Muscle of arm (tissue), 12 donors: ENCODE measurements around the gene SUMO3. TPM values are rescaled to one million over a fixed set of nuclear protein-coding genes. Genes with fewer than 3 reads are reported as not detected.

ENCODE experiments used
- DNase-seq: peaks from one replicate; pipeline ENCODE4 v3.0.0-alpha.2; 2013
- polyA plus RNA-seq, 12 donors: library from polyadenylated mRNA; unstranded; fragments of 120-200 nt; gene quantifications; one replicate each; pipeline ENCODE4 v1.2.1, GENCODE V29; 2013; ENCODE audit not compliant: insufficient read length in 12 of 12

SUMO3 gene
- polyA plus RNA-seq, 12 donors: 60.7 to 88.3 (median 66.5) TPM; not detected in 1

- no peak for DNase-seq
Measured at GRCh38 chr21:44783020-44783696, 34.7 kb downstream of the SUMO3 start.

DNA sequence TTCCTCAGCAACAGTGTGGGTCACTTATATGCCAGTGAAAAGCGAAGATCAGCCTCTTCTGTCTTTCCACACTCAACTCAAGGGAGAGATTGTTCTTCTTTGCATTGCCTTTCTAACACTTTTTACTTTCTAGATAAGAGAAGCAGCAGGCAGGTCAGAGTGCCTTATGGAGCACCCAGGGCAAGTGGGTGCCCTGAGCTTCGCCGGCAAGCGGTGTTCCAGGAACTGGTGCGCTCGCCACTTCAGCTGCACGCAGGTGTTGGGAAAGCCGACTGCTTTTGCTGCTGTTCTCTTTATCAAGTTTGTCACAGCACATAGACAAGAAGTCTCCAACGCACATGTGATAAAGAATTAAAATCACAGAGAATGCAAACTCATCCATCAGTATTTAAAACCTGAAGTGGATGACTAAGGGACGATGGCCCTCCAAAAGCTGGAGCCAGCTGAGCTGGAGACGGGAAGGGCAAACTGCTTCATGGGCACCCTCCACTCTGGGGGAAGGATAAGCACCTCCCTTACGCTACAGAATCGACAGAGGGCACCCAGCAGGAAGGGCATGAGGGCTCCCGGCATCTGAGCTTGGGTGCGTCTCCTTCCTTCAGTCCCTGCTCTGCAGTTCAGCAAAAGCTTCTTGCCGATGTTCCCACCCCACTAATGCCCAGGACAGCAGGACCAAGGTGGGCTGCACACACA lies 36.9 kb downstream of the SUMO3 start:
- DNase-seq: no peak

DNA sequence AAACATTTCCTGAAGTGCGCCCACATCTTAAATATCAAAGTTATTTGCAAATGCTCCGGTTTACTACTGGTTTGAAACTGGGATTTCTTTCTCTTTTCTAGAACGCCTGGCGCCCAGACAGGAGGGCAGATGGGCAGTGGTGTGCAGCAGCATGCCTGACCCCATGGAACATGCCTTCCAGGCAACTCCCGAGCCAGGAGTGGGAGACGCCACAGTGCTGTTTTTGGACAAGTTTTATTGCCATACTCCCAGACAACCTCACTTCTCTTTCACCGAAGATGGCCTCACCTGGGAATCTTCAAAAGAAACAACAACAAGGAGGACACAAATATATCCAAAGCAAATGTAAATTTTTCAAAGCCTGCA lies 37.7 kb downstream of the SUMO3 start:
- no peak for DNase-seq

DNA sequence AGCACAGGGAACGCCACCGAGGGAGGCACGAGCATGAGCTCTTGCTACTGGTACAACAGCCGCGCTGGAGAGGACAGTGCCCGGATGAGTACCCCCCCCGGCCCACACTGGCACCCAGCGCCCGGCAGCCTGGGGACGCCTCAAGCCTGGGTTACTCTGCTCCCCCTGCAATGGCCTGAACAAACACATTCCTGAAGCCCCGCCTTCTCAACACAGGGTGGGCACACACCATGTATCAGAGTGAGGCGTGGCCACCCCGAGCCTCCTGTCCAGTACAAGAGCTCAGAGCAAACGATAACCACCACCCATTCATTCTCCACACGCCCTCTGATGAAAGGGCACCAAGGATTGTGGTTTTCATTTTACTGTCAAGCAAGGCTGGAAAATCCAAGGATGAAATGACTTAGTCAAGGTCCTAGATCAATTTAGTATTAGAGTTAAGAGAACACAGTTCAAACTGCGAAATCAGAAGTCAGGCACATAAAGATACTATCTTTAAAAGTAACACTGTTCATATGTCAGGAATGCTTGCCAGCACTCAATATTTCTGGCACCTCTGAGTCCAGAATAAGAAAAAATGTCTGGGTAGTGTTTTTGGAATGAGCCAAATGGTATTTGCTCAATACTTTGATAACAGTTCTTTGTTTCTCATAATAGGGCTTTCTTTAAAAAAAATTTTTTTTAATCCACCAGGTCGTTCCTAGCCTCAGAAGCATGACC lies 38.3 kb downstream of the SUMO3 start:
- DNase-seq: no peak

- no peak for DNase-seq
Measured at GRCh38 chr21:44778983-44779382, 38.9 kb downstream of the SUMO3 start.

- no peak for DNase-seq
Measured at GRCh38 chr21:44778499-44778911, 39.4 kb downstream of the SUMO3 start.

GRCh38 chr21:44778094-44778493 lies 39.8 kb downstream of the SUMO3 start:
- no peak for DNase-seq

GRCh38 chr21:44774972-44775371 lies 42.9 kb downstream of the SUMO3 start:
- no peak for DNase-seq

- DNase-seq: no peak
Measured at GRCh38 chr21:44773291-44773932, 44.5 kb downstream of the SUMO3 start.

- no peak for DNase-seq
Measured at GRCh38 chr21:44771896-44772525, 45.9 kb downstream of the SUMO3 start.

DNA sequence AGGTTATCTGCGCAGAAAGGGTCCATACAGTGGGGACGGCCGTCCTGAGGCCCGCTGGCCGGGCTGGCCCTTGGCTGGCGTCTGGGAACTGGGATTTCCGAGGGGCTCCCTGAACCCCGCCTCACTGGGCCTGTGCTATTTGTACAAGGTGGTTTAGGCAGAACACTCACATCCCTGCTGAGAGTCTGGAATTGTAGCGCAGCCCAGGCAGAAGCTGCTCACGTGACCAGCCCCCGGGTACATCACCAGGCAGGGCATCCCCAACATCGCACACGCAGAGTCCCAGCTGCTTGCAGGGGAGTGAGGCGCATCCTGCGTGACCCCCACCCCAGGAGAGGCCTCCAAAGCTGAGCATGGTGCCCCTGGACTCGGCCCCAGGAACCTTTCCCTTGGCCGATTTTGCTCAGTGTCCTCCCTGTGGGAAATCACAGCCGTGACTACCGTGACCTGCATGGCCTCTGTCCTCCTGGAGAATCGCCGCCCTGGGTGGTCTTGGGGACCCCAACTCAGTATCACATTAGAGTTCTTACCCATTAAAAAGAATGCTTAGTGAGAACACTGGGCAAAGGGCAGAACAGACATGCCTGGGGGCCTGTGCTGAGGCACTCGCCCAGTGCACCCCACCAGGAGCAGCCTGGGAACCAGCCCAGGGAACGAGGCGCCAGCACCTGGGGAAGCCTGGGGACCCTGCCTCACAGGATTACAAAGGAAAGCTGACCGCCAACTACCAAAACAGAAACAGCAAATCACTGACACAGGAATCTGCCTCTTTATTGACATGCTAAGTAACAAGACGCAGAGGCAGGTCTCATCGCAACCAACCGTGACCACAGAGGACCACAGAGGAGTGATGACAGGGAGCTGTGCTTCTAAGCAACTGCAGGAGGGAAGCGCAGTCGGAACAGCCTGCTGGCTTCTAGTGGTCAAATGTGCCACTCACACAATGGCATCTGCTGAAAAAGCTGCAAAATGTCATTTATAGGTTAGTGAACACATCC lies 49.7 kb downstream of the SUMO3 start:
- no peak for DNase-seq

- no peak for DNase-seq
Measured at GRCh38 chr21:44766818-44767354, 51.0 kb downstream of the SUMO3 start.

DNA sequence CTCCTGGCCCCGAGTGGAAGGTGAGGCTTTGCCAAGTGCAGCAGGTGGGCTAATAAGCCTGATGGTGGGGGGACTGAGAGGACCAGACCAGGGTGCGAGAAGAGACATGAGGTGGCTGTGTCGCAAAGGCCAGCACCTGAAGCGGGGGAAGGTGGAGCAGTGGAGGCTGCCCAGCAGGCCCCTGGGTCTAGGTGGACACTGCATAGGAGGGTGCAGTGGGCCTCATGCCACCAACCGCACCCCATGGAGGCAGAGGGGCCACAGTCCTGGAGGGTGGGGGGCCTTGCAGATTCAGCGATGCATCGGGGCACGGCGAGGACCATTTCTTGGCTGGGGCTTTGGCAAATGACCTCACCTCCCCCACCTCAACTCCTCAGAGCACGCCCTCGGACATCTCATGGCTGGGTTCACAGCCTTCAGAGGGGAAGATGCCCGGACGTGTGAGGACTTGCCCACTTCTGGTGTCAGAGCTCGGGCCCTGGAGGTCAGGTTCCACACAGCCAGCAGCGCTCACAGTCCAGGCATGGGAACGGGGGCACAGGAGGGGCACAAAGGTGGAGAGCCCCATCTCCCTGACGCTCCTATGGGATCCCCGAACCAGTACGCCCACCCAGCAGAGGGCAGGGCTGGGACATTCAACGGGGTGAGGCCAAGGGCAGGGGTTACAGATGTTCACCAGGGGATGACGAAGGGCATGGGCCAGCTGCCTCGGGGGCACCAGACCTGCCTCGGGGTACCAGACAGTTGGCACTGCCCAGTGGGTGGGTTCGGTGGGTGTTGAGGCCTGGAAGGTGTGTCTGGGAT lies 51.6 kb downstream of the SUMO3 start:
- no peak for DNase-seq

DNA sequence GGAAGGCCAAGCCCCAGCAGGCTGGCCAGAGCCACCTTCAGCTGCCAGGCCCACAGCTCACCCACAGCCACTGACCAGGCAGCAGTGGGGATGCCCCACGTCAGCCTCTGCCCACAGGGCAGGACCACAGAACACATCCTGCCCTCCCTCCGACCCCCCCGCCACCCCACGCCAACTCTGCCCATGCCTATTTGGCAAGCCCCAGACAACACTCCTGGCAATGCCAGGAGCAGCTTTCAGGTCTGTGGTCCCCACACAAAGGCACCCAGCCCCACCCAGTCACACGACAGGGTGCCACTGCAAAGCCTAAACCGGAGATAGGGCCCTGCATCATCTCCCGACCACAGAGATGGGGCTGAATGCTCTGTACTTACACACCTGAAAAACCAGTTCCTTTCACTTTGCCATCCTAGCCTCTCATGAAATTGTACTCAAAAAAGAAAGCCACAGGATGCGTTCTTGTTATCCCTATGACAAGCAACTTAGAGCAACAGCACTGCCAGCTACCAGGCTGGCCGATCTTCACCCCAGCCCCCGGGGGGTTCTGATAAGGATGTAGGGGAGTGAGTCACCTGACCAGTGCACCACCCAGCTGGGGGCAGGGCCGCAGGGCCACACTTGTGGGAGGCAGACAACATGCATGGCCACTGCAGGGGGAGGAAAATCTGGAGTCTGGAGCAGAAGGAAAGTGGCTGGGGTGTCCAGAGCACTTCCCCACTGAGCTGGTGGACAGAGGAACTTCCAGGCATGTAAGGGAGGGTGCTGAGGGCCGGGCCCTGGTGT lies 52.4 kb downstream of the SUMO3 start:
- no peak for DNase-seq

GRCh38 chr21:44764319-44765230 lies 53.3 kb downstream of the SUMO3 start:
- no peak for DNase-seq

DNA sequence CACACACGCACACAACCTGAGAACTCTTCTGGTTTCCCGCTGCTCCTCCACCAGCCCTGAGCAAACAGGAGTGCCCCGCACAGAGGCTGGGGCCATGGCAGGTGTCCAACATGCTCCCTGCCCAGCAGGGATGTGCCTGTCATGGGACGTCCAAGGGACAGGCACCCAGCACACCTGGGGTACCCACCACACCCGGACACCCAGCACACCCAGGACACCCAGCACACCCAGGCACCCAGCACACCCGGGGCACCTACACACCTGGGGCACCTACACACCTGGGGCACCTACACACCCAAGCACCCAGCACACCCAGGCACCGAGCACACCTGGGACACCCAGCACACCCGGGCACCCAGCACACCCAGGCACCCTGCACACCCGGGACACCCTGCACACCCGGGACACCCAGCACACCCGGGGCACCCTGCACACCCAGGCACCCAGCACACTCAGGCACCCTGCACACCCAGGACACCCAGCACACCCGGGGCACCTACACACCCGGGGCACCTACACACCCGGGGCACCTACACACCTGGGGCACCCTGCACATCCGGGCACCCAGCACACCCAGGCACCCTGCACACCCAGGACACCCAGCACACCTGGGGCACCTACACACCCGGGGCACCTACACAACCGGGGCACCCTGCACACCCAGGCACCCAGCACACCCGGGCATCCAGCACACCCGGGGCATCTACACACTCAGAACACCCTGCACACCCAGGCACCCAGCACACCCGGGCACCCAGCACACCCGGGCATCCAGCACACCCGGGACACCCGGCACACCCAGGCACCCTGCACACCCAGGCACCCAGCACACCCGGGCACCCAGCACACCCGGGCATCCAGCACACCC lies 54.2 kb downstream of the SUMO3 start:
- no peak for DNase-seq

DNA sequence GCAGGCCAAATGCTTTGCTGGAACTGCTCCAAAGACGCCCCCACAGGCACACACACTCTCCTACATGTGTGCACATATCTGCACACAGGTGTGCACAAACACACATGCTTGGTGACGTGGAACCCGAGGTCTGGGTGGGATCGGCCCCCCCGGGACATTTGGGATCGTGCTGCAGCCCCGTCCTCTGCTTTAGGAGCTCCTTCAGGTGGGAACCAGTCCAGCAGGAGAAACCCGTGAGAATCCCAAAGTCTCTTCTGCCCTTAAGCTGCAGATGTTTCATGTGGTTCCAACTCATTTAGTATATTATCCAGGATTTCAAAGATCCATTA lies 54.8 kb downstream of the SUMO3 start:
- no peak for DNase-seq
